Effector CD4-positive, alpha-beta T cell (primary cell): ENCODE measurements around the gene ATXN1.
"Not testable (repeated sequence)": the region's sequence is repeated elsewhere in the genome, so short reads cannot be mapped to it uniquely, and the experiment has no call there.

ENCODE experiments used
- DNase-seq: peaks from one replicate; pipeline ENCODE4 v3.0.0-alpha.2; 2020

ATXN1 gene

GRCh38 chr6:16559071-16559470 is 202.2 kb downstream of the ATXN1 start:
- DNase-seq, result no peak

GRCh38 chr6:16555550-16555949 is 205.7 kb downstream of the ATXN1 start:
- no peak for DNase-seq

GRCh38 chr6:16553531-16553930 is 207.7 kb downstream of the ATXN1 start:
- DNase-seq, result no peak

GRCh38 chr6:16551466-16551865 is 209.8 kb downstream of the ATXN1 start:
- no peak for DNase-seq

- no peak for DNase-seq
These were observed 213.1 kb downstream of the ATXN1 start for GRCh38 chr6:16548121-16548520.

- DNase-seq, result no peak
These were observed 213.7 kb downstream of the ATXN1 start for GRCh38 chr6:16547587-16547986.

GRCh38 chr6:16546861-16547260 is 214.4 kb downstream of the ATXN1 start:
- no peak for DNase-seq

GRCh38 chr6:16545382-16545781 is 215.9 kb downstream of the ATXN1 start:
- no peak for DNase-seq

- DNase-seq, result no peak
These were observed 216.7 kb downstream of the ATXN1 start for GRCh38 chr6:16544521-16544920.

GRCh38 chr6:16544006-16544405 is 217.3 kb downstream of the ATXN1 start:
- DNase-seq, result no peak

- DNase-seq, result no peak
These were observed 217.7 kb downstream of the ATXN1 start for GRCh38 chr6:16543521-16543920.

GRCh38 chr6:16542070-16542469 is 219.2 kb downstream of the ATXN1 start:
- no peak for DNase-seq

GRCh38 chr6:16540804-16541752 is 220.2 kb downstream of the ATXN1 start:
- DNase-seq, result no peak

GRCh38 chr6:16540383-16540782 is 220.9 kb downstream of the ATXN1 start:
- not testable (repeated sequence) for DNase-seq

- no peak for DNase-seq
These were observed 222.0 kb downstream of the ATXN1 start for GRCh38 chr6:16539086-16539931.

GRCh38 chr6:16535564-16535963 is 225.7 kb downstream of the ATXN1 start:
- DNase-seq, result no peak

- DNase-seq, result no peak
These were observed 227.5 kb downstream of the ATXN1 start for GRCh38 chr6:16533721-16534136.

GRCh38 chr6:16533210-16533609 is 228.1 kb downstream of the ATXN1 start:
- DNase-seq, result no peak

GRCh38 chr6:16527691-16528090 is 233.6 kb downstream of the ATXN1 start:
- no peak for DNase-seq

GRCh38 chr6:16524380-16524707 is 236.9 kb downstream of the ATXN1 start:
- DNase-seq, result no peak

GRCh38 chr6:16523606-16524379 is 237.5 kb downstream of the ATXN1 start:
- no peak for DNase-seq

- no peak for DNase-seq
These were observed 238.3 kb downstream of the ATXN1 start for GRCh38 chr6:16522937-16523336.

- DNase-seq, result no peak
These were observed 239.7 kb downstream of the ATXN1 start for GRCh38 chr6:16521528-16521927.
